ENCODE measurements around the gene TRIP12. TPM values are rescaled to one million over a fixed set of nuclear protein-coding genes. Genes with fewer than 3 reads are reported as not detected.

Gene TRIP12
- total and polyA plus RNA-seq, 2 of the 8 experiments (the other 6 are each of a cell fraction or from before 2014, with no cell fraction given) = 23.1 to 174 TPM

- no peak overlapping the region for H4K91ac ChIP-seq (replicated peaks; ENCODE audit: insufficient read length, low read length)
- no peaks in the 10 kb centered on the region for H3K23me2 ChIP-seq (ENCODE audit: low read depth, low read length)
- no peak overlapping the region for H3K9ac ChIP-seq (replicated peaks in 1 of 4; ENCODE audit: extremely low read depth in 1 of 4, low read depth in 3 of 4, low read length in 3 of 4)
- POLR2A ChIA-PET (ENCODE audit: partially characterized antibody) = no interaction called here
- H4K5ac ChIP-seq (ENCODE audit: insufficient read length, low read depth, low read length) = no peak overlapping the region
- H3K36me3 ChIP-seq (ENCODE audit: control insufficient read depth in 2 of 4, insufficient read depth in 4 of 4, low read length in 3 of 4) = no peaks in the 10 kb centered on the region
- no peaks in the 10 kb centered on the region; a peak in 1 of 7 replicates for H3K4me1 ChIP-seq (replicated peaks in 1 of 4; ENCODE audit: control insufficient read depth in 3 of 4, insufficient read depth in 4 of 4, low read length in 3 of 4)
- 95% methylated on average over 2 of the region's 2 CpGs; no CpG with 5 or more reads in 1 of the 2 experiments for WGBS, 2 experiments (ENCODE audit: extremely low coverage in 1 of 2, insufficient coverage in 1 of 2, insufficient read length in 1 of 2, insufficient replicate concordance in 2 of 2, low coverage in 1 of 2, low lambda C conversion rate in 2 of 2, missing lambda C conversion rate in 1 of 2)
- no peak overlapping the region for H3K4me2 ChIP-seq (ENCODE audit: insufficient read depth in 1 of 2, low read depth in 2 of 2, low read length in 2 of 2)
- H2AK5ac ChIP-seq (ENCODE audit: low read depth, low read length) = no peak overlapping the region
- no peak overlapping the region for H3K27ac ChIP-seq (ENCODE audit: low read depth, low read length)
- H3K23ac ChIP-seq (ENCODE audit: insufficient read length) = no peak overlapping the region
- no peak for DNase-seq (ENCODE audit: low read depth in 1 of 2, low spot score in 2 of 2)
- peaks cover 0 to 74% of the 10 kb centered on the region in 2 experiments; a peak in 3 of 4 replicates for H3K79me2 ChIP-seq (ENCODE audit: control insufficient read depth in 1 of 2, insufficient read depth in 2 of 2, low read length in 2 of 2)
- no peaks in the 10 kb centered on the region for H4K20me1 ChIP-seq (replicated peaks in 1 of 2; ENCODE audit: control insufficient read depth in 1 of 2, insufficient read depth in 2 of 2, low read length in 2 of 2)
- no peak overlapping the region for H3K4ac ChIP-seq (replicated peaks; ENCODE audit: insufficient read length, low read depth, low read length)
- no peak overlapping the region for H4K8ac ChIP-seq (ENCODE audit: extremely low read depth, insufficient read depth, low read length)
- CTCF ChIA-PET (ENCODE audit: partially characterized antibody) = interaction anchor here (1.1 kb wide), 1 partner anchor 9 kb away, joined by 3 read pairs; no protein-coding TSS in a partner anchor
- H2BK5ac ChIP-seq (ENCODE audit: low read depth, low read length) = no peak overlapping the region
- no peaks in the 10 kb centered on the region for H3K79me1 ChIP-seq (ENCODE audit: low read depth, low read length)
- no peak overlapping the region for H3K18ac ChIP-seq (ENCODE audit: extremely low read depth, low read length)
- no peak for TF ChIP-seq HDAC2 (IDR thresholded peaks at IDR 0.05; ENCODE audit: borderline replicate concordance in 1 of 2, low read depth in 2 of 2, low read length in 2 of 2)
- no peak overlapping the region for H2BK15ac ChIP-seq (ENCODE audit: low read length)
- no peak overlapping the region for H2BK20ac ChIP-seq (ENCODE audit: low read length)
- no peak overlapping the region for H2BK12ac ChIP-seq (ENCODE audit: low read depth, low read length)
- H3K27me3 ChIP-seq (replicated peaks in 1 of 4; ENCODE audit: control insufficient read depth in 3 of 4, extremely low read depth in 1 of 4, insufficient read depth in 3 of 4, low read length in 3 of 4) = no peaks in the 10 kb centered on the region
- no peak overlapping the region for H3K4me3 ChIP-seq (ENCODE audit: extremely low read depth in 1 of 4, insufficient read depth in 2 of 4, low read depth in 3 of 4, low read length in 4 of 4)
- H3K14ac ChIP-seq (ENCODE audit: insufficient read length) = no peak overlapping the region
- H2AFZ ChIP-seq (ENCODE audit: low read length) = no peak overlapping the region
- no peaks in the 10 kb centered on the region for H3K9me3 ChIP-seq (ENCODE audit: insufficient read depth in 2 of 2, low read depth in 1 of 2, low read length in 1 of 2)
- no peak overlapping the region for H2BK120ac ChIP-seq (replicated peaks; ENCODE audit: low read depth, low read length)
- FAIRE-seq = no peak
- H3K56ac ChIP-seq (replicated peaks; ENCODE audit: insufficient read length, low read depth, low read length) = no peak overlapping the region
These were observed 56.8 kb downstream of the TRIP12 start for GRCh38 chr2:229865033-229865432.
